ENCODE data around the gene CXXC1.
"Not testable (repeated sequence)": the region's sequence is repeated elsewhere in the genome, so short reads cannot be mapped to it uniquely, and the experiment has no call there.

CXXC1 gene

DNA sequence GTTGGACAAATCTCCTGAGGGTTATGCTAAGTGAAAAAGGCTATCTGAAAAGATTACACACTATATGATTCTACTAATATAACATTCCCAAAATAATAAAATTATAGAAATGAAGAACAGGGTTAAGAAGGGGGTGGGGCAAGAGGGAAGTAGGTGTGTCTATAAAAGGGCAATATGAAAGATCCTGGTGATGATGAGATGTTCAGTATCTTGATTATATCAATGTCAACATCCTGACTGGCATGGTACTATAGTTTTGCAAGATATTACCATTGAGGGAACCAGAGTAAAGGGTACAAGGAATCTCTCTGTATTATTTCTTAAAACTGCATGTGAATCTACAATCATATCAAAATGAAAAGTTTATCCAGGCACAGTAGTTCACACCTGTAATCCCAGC lies 37.9 kb downstream of the CXXC1 start:
- no peak for DNase-seq
- TF ChIP-seq CTCF (IDR thresholded peaks at IDR 0.05), result no peak
- H3K9me3 ChIP-seq, result no peaks in the 10 kb centered on the region
- intact Hi-C loops (cut with DNase I; ENCODE audit: low total_unique reads), result no loop called here
- H3K27me3 ChIP-seq, result no peaks in the 10 kb centered on the region
- H3K27ac ChIP-seq, result no peak overlapping the region
- H3K36me3 ChIP-seq, result no peaks in the 10 kb centered on the region
- no peak overlapping the region for H3K4me3 ChIP-seq
- no peaks in the 10 kb centered on the region for H3K4me1 ChIP-seq

- no peak for TF ChIP-seq CTCF (IDR thresholded peaks at IDR 0.05)
- Histone ChIP-seq H3K36me3 (no peaks in the 10 kb centered on the region), H3K4me3 (no peak overlapping the region), H3K27ac (no peak overlapping the region), H3K4me1 (no peaks in the 10 kb centered on the region), H3K9me3 (no peaks in the 10 kb centered on the region), H3K27me3 (no peaks in the 10 kb centered on the region)
- intact Hi-C loops (cut with DNase I; ENCODE audit: low total_unique reads), result no loop called here
- DNase-seq, result no peak
These were observed 39.9 kb downstream of the CXXC1 start for GRCh38 chr18:50247561-50247960.

GRCh38 chr18:50241768-50242167 lies 45.7 kb downstream of the CXXC1 start:
- H3K27ac ChIP-seq; H3K27me3 ChIP-seq; H3K4me3 ChIP-seq; H3K36me3 ChIP-seq; H3K9me3 ChIP-seq; intact Hi-C loops (cut with DNase I; ENCODE audit: low total_unique reads); H3K4me1 ChIP-seq; DNase-seq: not testable (repeated sequence)

DNA sequence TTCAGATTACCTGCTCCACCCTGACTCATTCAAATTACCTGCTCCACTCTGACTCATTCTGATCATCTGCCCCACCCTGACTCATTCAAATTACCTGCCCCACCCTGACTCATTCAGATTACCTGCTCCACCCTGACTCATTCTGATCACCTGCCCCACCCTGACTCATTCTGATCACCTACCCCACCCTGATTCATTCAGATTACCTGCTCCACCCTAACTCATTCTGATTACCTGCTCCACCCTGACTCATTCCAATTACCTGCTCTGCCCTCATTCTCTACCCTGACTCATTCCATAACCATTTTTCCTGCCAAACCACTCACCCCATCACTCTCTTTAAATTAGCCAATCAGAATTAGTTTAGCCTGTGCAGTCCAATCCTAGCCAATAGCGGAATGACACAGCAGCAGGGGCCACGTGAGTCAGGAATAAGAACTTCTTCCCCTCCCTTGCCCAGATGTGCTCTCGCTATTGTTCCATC lies 47.4 kb downstream of the CXXC1 start:
- Histone ChIP-seq H3K27ac (no peak overlapping the region), H3K27me3 (no peaks in the 10 kb centered on the region), H3K9me3 (no peaks in the 10 kb centered on the region), H3K4me1 (no peaks in the 10 kb centered on the region), H3K4me3 (no peak overlapping the region), H3K36me3 (no peaks in the 10 kb centered on the region)
- no peak for DNase-seq
- no peak for TF ChIP-seq CTCF (IDR thresholded peaks at IDR 0.05)
- intact Hi-C loops (cut with DNase I; ENCODE audit: low total_unique reads), result no loop called here

- no peaks in the 10 kb centered on the region for H3K4me1 ChIP-seq
- intact Hi-C loops (cut with DNase I; ENCODE audit: low total_unique reads), result no loop called here
- H3K27me3 ChIP-seq, result no peaks in the 10 kb centered on the region
- no peak for DNase-seq
- no peak for TF ChIP-seq CTCF (IDR thresholded peaks at IDR 0.05)
- no peak overlapping the region for H3K4me3 ChIP-seq
- H3K36me3 ChIP-seq, result no peaks in the 10 kb centered on the region
- no peak overlapping the region for H3K27ac ChIP-seq
- no peaks in the 10 kb centered on the region for H3K9me3 ChIP-seq
These were observed 55.1 kb downstream of the CXXC1 start for GRCh38 chr18:50232419-50232818.

All from tibial artery (tissue), 4 donors.